ENCODE data around the gene EIF3B.

The EIF3B gene

GRCh38 chr7:2314209-2314955 is 40.2 kb upstream of the EIF3B start, which contains the start of gene SNX8:
Gene SNX8, minus strand, starts transcription at chr7:2314441. Its CDS starts 20 bp downstream, at chr7:2314421.
- peak within 1 kb of the TSS; percentile 48 for H3K27ac ChIP-seq
- TF ChIP-seq CTCF (IDR thresholded peaks at IDR 0.05) (no peak), ZFX (IDR thresholded peaks at IDR 0.05; ENCODE audit: borderline replicate concordance) (no peak)

GRCh38 chr7:2314956-2315530 is 39.6 kb upstream of the EIF3B start:
- H3K27ac ChIP-seq = peak overlapping the region; percentile 48; the same call in 1 of the 2 replicates

- no peak for TF ChIP-seq ZFX (IDR thresholded peaks at IDR 0.05; ENCODE audit: borderline replicate concordance)
- TF ChIP-seq CTCF (IDR thresholded peaks at IDR 0.05) = no peak
- no peak overlapping the region for H3K27ac ChIP-seq
Measured at GRCh38 chr7:2315787-2316186, 38.8 kb upstream of the EIF3B start.

GRCh38 chr7:2316578-2316977 is 38.0 kb upstream of the EIF3B start:
- H3K27ac ChIP-seq = no peak overlapping the region
- TF ChIP-seq CTCF (IDR thresholded peaks at IDR 0.05) (no peak), ZFX (IDR thresholded peaks at IDR 0.05; ENCODE audit: borderline replicate concordance) (no peak)

GRCh38 chr7:2317556-2318293 is 36.9 kb upstream of the EIF3B start:
- no peak for TF ChIP-seq ZFX (IDR thresholded peaks at IDR 0.05; ENCODE audit: borderline replicate concordance)
- no peak for TF ChIP-seq CTCF (IDR thresholded peaks at IDR 0.05)
- H3K27ac ChIP-seq = no peak overlapping the region

- TF ChIP-seq CTCF (IDR thresholded peaks at IDR 0.05) (peak; percentile 86), ZFX (IDR thresholded peaks at IDR 0.05; ENCODE audit: borderline replicate concordance) (no peak)
Measured at GRCh38 chr7:2321020-2321419, 33.6 kb upstream of the EIF3B start.

GRCh38 chr7:2325162-2325561 is 29.5 kb upstream of the EIF3B start:
- H3K27ac ChIP-seq = no peak overlapping the region
- no peak for TF ChIP-seq CTCF (IDR thresholded peaks at IDR 0.05)
- no peak for TF ChIP-seq ZFX (IDR thresholded peaks at IDR 0.05; ENCODE audit: borderline replicate concordance)

More at GRCh38 chr7:2321020-2321419, 33.6 kb upstream of the EIF3B start:
- peak overlapping the region; percentile 51 for H3K27ac ChIP-seq

Measured in 22Rv1 (cell line).